ENCODE results near the gene KBTBD12.

- TF ChIP-seq ZZZ3 (CRISPR knock-in tag; IDR thresholded peaks at IDR 0.05; ENCODE audit: borderline replicate concordance), result no peak
- no peak for TF ChIP-seq STAT5B (CRISPR knock-in tag; IDR thresholded peaks at IDR 0.05)
- no peak for TF ChIP-seq KDM6A (CRISPR knock-in tag; IDR thresholded peaks at IDR 0.05; ENCODE audit: low read depth)
- no peak for TF ChIP-seq SIN3A (IDR thresholded peaks at IDR 0.05; ENCODE audit: borderline replicate concordance, low read depth, low read length)
- TF ChIP-seq CERS6 (CRISPR knock-in tag; IDR thresholded peaks at IDR 0.05), result no peak
- TF ChIP-seq SMARCC2 (IDR thresholded peaks at IDR 0.05), result no peak
- no peak for TF ChIP-seq ZNF558 (CRISPR knock-in tag; IDR thresholded peaks at IDR 0.05; ENCODE audit: borderline replicate concordance)
Observed at GRCh38 chr3:127959041-127959440, 44.0 kb downstream of the KBTBD12 start.

All from HepG2 (cell line).